SK-N-SH (cell line): ENCODE results near the gene EIF2D. TPM values are rescaled to one million over a fixed set of nuclear protein-coding genes. Genes with fewer than 3 reads are reported as not detected.
A peak's percentile ranks its signal among the peaks of the same experiment; 100 is the strongest.

Experiments
- CTCF ChIA-PET: fragments of 300-600, 350-600 bp; formaldehyde crosslinking; extraction: SDS; loops from one replicate; lab custom pipeline; 2021; lab: Yijun Ruan, JAX
- POLR2A ChIA-PET: fragments of 350-600 bp; sonication (Branson Sonifier 250); formaldehyde crosslinking; extraction: SDS; loops from one replicate; lab custom pipeline; 2020; ENCODE audit warnings: antibody characterized with exemption, inconsistent platforms; lab: Yijun Ruan, JAX
- DNase-seq: peaks from one replicate; pipeline ENCODE4 v3.0.0; 2012
- H2AFZ ChIP-seq: fragments of 200-600 bp; sonication (generic); 2 replicates; pipeline ENCODE4 v1.8.1; 2016; ENCODE audit warnings: antibody characterized with exemption, mild to moderate bottlenecking, low read depth
- H3F3A ChIP-seq: fragments of 200-600 bp; sonication (generic); replicated peaks from 2 replicates; pipeline ENCODE3; 2016; ENCODE audit warnings: antibody characterized with exemption, mild to moderate bottlenecking; ENCODE audit not compliant: insufficient read depth
- H3K27ac ChIP-seq, 2 experiments: fragments of 200-500 bp in 1 of 2; fragments of 200-600 bp in 1 of 2; sonication (Bioruptor generic) in 1 of 2; sonication (generic), shearing (Covaris generic) in 1 of 2; 2 replicates each; pipeline versions ENCODE4 v1.5.1 to v1.6.1; 2014 to 2016; ENCODE audit warnings: low read depth in 2 of 2, inconsistent platforms in 1 of 2, low read length in 1 of 2, mild to moderate bottlenecking in 1 of 2, mixed read lengths in 1 of 2
- H3K27me3 ChIP-seq: fragments of 200-600 bp; sonication (generic), shearing (Covaris generic); 2 replicates; pipeline ENCODE4 v1.6.1; 2016; ENCODE audit warnings: mixed run types; ENCODE audit not compliant: insufficient read depth
- H3K36me3 ChIP-seq, 2 experiments: fragments of 200-500 bp in 1 of 2; fragments of 200-600 bp in 1 of 2; sonication (Bioruptor generic) in 1 of 2; sonication (generic) in 1 of 2; replicated peaks in 1 of 2; 2 replicates each; pipeline versions ENCODE3 to v1.5.1; 2014 to 2016; ENCODE audit warnings: low read length in 1 of 2, mild to moderate bottlenecking in 1 of 2; ENCODE audit not compliant: insufficient read depth in 2 of 2, control insufficient read depth in 1 of 2
- H3K4me1 ChIP-seq, 2 experiments: fragments of 200-500 bp in 1 of 2; fragments of 200-600 bp in 1 of 2; sonication (Bioruptor generic) in 1 of 2; sonication (generic), shearing (Covaris generic) in 1 of 2; 2 replicates each; pipeline versions ENCODE4 v1.5.1 to v1.6.1; 2014 to 2016; ENCODE audit warnings: low read depth in 1 of 2, low read length in 1 of 2, mixed run types in 1 of 2; ENCODE audit not compliant: insufficient read depth in 2 of 2, control insufficient read depth in 1 of 2
- H3K4me2 ChIP-seq: fragments of 200-600 bp; sonication (generic), shearing (Covaris generic); 2 replicates; pipeline ENCODE4 v1.6.1; 2017; ENCODE audit warnings: mixed run types
- H3K4me3 ChIP-seq, 2 experiments: fragments of 200-500 bp in 1 of 2; fragments of 200-600 bp in 1 of 2; sonication (Bioruptor generic) in 1 of 2; sonication (generic), shearing (Covaris generic) in 1 of 2; 2 replicates each; pipeline versions ENCODE4 v1.5.1 to v1.8.1; 2014 to 2016; ENCODE audit warnings: low read depth in 2 of 2, inconsistent platforms in 1 of 2, low read length in 1 of 2, mild to moderate bottlenecking in 1 of 2, mixed read lengths in 1 of 2, moderate library complexity in 1 of 2
- H3K79me2 ChIP-seq: fragments of 200-600 bp; sonication (generic); 2 replicates; pipeline ENCODE4 v1.8.1; 2017; ENCODE audit warnings: mild to moderate bottlenecking; ENCODE audit not compliant: insufficient read depth
- H3K9ac ChIP-seq: fragments of 200-600 bp; sonication (generic); 2 replicates; pipeline ENCODE4 v1.6.1; 2017; ENCODE audit warnings: mixed run types
- H3K9me2 ChIP-seq: fragments of 200-600 bp; sonication (generic); 2 replicates; pipeline ENCODE4 v1.6.1; 2017; ENCODE audit warnings: mixed run types
- H3K9me3 ChIP-seq: fragments of 200-600 bp; sonication (generic); 2 replicates; pipeline ENCODE4 v1.6.1; 2017; ENCODE audit warnings: mixed run types, mild to moderate bottlenecking, moderate library complexity
- H4K20me1 ChIP-seq: fragments of 200-600 bp; sonication (generic); 2 replicates; pipeline ENCODE4 v1.6.1; 2017; ENCODE audit warnings: mild to moderate bottlenecking, mixed run types; ENCODE audit not compliant: insufficient read depth
- MXI1 ChIP-seq: IDR thresholded peaks from 2 replicates; pipeline ENCODE4 v1.6.1; 2012; ENCODE audit warnings: mild to moderate bottlenecking, low read depth, low read length, improper control_type of control experiment
- NRF1 ChIP-seq: IDR thresholded peaks from 2 replicates; pipeline ENCODE4 v1.6.1; 2012; ENCODE audit warnings: low read depth, mild to moderate bottlenecking, low read length
- POLR2AphosphoS5 ChIP-seq: IDR thresholded peaks from 2 replicates; pipeline ENCODE4 v1.6.1; 2012; ENCODE audit warnings: low read depth, low read length
- SIN3A ChIP-seq: IDR thresholded peaks from 2 replicates; pipeline ENCODE4 v1.6.1; 2012; ENCODE audit warnings: low read depth, mild to moderate bottlenecking, low read length, moderate library complexity, borderline replicate concordance
- SMC3 ChIP-seq: IDR thresholded peaks from 2 replicates; pipeline ENCODE4 v1.6.1; 2012; ENCODE audit warnings: low read depth, low read length, improper control_type of control experiment
- TAF1 ChIP-seq: IDR thresholded peaks from 2 replicates; pipeline ENCODE4 v1.6.1; 2012; ENCODE audit warnings: low read depth, mild to moderate bottlenecking, low read length, moderate library complexity, borderline replicate concordance
- TEAD4 ChIP-seq: IDR thresholded peaks from 2 replicates; pipeline ENCODE4 v1.4.0; 2012; ENCODE audit warnings: mild to moderate bottlenecking, borderline replicate concordance; ENCODE audit not compliant: insufficient read depth
- WGBS: methylation state at CpG from one replicate; pipeline ENCODE4 v1.1.6; 2017; ENCODE audit warnings: low lambda C conversion rate; 5-methylcytosine and 5-hydroxymethylcytosine counted together
- polyA plus RNA-seq, 3 experiments: library from polyadenylated mRNA; depleted of rRNA; stranded (reverse); fragments of >200 nt; gene quantifications; 2 replicates each; pipeline ENCODE4 v1.2.3, GENCODE V29; 2012
- TF ChIP-seq, protein P1 (sequence below): fragments of 150-350 bp; IDR thresholded peaks from 2 replicates; pipeline ENCODE4 v1.6.1; 2016; ENCODE audit warnings: mild to moderate bottlenecking, low read depth, low read length
- TF ChIP-seq, protein P2 (sequence below): IDR thresholded peaks from 2 replicates; pipeline ENCODE4; 2012
- TF ChIP-seq, protein P3 (sequence below): fragments of 150-350 bp; IDR thresholded peaks from 2 replicates; pipeline ENCODE4 v1.6.1; 2017; ENCODE audit warnings: antibody characterized with exemption, low read length, low read depth, borderline replicate concordance
- TF ChIP-seq, protein P4 (sequence below): IDR thresholded peaks from 2 replicates; pipeline ENCODE4 v1.6.1; 2012; ENCODE audit warnings: mild to moderate bottlenecking, low read depth, low read length, moderate library complexity
- TF ChIP-seq, protein P5 (sequence below): IDR thresholded peaks from 2 replicates; pipeline ENCODE4 v1.4.0; 2012; ENCODE audit warnings: low read depth

EIF2D gene
- polyA plus RNA-seq, 1 of the 3 experiments (the other 2 are of a cell fraction) = 59.5 TPM

DNA sequence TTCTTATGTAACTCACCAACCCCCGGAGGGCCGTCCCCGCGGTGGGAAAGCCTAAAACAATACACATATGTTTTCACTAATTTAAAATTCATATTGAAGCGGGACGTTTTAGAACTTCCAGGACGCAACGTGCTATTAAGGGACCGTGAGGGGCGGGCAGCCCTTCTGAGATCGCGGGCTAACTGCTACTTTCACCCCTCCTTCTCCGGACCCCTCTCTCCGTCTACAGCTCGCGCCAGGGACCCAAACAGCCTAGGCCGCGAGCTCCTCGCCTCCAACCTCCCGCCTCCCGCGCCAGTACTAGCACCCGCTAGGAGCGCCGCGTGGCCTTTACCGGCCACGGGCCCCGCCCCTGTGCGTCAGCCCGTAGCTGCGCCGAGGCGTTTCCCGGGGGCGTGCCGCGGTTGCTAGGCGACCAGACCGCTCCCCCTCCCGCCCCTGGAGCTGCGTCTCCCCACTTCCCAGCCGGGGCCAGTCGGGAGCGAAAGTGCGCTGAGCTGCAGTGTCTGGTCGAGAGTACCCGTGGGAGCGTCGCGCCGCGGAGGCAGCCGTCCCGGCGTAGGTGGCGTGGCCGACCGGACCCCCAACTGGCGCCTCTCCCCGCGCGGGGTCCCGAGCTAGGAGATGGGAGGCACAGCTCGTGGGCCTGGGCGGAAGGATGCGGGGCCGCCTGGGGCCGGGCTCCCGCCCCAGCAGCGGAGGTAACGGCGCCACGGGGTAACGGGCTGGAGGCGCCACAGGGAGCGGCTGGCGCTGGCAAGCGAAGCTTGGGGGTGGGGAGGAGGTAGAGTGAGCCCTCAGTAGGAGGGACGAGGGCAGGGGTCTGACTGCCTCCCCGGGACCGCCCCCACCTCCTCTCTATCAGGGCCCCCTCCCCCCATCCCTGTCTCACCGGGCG lies 23.1 kb upstream of the EIF2D start, which contains the start of gene DYRK3:
DYRK3 (plus strand) TSS at position 457 of the 898 bp plus-strand sequence; CDS start at position 625, 168 bp downstream.
- H3K9me3 ChIP-seq = no peaks in the 10 kb centered on the region
- peaks cover 0 to 17% of the 10 kb centered on the region in 2 experiments for H3K36me3 ChIP-seq
- H2AFZ ChIP-seq = peak within 1 kb of the TSS; percentile 89
- peak within 1 kb of the TSS; percentile 87 to 92 for H3K4me3 ChIP-seq
- H3K4me2 ChIP-seq = peak within 1 kb of the TSS; percentile 85
- peaks cover 42% of the 10 kb centered on the region for H3K79me2 ChIP-seq
- peak; percentile 88 for TF ChIP-seq MXI1
- TF ChIP-seq, protein P1, sequence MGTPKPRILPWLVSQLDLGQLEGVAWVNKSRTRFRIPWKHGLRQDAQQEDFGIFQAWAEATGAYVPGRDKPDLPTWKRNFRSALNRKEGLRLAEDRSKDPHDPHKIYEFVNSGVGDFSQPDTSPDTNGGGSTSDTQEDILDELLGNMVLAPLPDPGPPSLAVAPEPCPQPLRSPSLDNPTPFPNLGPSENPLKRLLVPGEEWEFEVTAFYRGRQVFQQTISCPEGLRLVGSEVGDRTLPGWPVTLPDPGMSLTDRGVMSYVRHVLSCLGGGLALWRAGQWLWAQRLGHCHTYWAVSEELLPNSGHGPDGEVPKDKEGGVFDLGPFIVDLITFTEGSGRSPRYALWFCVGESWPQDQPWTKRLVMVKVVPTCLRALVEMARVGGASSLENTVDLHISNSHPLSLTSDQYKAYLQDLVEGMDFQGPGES = no peak
- TF ChIP-seq NRF1 = peak; percentile 51; the same call in 1 of the 2 replicates
- TF ChIP-seq TAF1 = peak; percentile 89
- TF ChIP-seq, protein P2, sequence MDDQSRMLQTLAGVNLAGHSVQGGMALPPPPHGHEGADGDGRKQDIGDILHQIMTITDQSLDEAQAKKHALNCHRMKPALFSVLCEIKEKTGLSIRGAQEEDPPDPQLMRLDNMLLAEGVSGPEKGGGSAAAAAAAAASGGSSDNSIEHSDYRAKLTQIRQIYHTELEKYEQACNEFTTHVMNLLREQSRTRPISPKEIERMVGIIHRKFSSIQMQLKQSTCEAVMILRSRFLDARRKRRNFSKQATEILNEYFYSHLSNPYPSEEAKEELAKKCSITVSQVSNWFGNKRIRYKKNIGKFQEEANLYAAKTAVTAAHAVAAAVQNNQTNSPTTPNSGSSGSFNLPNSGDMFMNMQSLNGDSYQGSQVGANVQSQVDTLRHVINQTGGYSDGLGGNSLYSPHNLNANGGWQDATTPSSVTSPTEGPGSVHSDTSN = 0 out of 2 replicates have a peak, but pooled peaks have one; percentile 9
- TF ChIP-seq, protein P3, sequence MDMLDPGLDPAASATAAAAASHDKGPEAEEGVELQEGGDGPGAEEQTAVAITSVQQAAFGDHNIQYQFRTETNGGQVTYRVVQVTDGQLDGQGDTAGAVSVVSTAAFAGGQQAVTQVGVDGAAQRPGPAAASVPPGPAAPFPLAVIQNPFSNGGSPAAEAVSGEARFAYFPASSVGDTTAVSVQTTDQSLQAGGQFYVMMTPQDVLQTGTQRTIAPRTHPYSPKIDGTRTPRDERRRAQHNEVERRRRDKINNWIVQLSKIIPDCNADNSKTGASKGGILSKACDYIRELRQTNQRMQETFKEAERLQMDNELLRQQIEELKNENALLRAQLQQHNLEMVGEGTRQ = no peak
- TF ChIP-seq, protein P4, sequence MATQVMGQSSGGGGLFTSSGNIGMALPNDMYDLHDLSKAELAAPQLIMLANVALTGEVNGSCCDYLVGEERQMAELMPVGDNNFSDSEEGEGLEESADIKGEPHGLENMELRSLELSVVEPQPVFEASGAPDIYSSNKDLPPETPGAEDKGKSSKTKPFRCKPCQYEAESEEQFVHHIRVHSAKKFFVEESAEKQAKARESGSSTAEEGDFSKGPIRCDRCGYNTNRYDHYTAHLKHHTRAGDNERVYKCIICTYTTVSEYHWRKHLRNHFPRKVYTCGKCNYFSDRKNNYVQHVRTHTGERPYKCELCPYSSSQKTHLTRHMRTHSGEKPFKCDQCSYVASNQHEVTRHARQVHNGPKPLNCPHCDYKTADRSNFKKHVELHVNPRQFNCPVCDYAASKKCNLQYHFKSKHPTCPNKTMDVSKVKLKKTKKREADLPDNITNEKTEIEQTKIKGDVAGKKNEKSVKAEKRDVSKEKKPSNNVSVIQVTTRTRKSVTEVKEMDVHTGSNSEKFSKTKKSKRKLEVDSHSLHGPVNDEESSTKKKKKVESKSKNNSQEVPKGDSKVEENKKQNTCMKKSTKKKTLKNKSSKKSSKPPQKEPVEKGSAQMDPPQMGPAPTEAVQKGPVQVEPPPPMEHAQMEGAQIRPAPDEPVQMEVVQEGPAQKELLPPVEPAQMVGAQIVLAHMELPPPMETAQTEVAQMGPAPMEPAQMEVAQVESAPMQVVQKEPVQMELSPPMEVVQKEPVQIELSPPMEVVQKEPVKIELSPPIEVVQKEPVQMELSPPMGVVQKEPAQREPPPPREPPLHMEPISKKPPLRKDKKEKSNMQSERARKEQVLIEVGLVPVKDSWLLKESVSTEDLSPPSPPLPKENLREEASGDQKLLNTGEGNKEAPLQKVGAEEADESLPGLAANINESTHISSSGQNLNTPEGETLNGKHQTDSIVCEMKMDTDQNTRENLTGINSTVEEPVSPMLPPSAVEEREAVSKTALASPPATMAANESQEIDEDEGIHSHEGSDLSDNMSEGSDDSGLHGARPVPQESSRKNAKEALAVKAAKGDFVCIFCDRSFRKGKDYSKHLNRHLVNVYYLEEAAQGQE = peak; percentile 51; the same call in 1 of the 2 replicates
- TF ChIP-seq POLR2AphosphoS5 = peak; percentile 88
- TF ChIP-seq, protein P5, sequence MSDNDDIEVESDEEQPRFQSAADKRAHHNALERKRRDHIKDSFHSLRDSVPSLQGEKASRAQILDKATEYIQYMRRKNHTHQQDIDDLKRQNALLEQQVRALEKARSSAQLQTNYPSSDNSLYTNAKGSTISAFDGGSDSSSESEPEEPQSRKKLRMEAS = peak; percentile 96
- 0 out of 2 replicates have a peak, but pooled peaks have one; percentile 40 for TF ChIP-seq TEAD4
- no peak for TF ChIP-seq SMC3
- peak; percentile 73; the same call in 1 of the 2 replicates for TF ChIP-seq SIN3A
- TF ChIP-seq, all 33 proteins: peak for 9
- Histone ChIP-seq H3K27me3 (no peaks in the 10 kb centered on the region), H4K20me1 (no peaks in the 10 kb centered on the region), H3K9me2 (no peaks in the 10 kb centered on the region), H3F3A (peaks cover 27% of the 10 kb centered on the region), H3K9ac (peak within 1 kb of the TSS; percentile 83), H3K4me1 (peaks cover 18 to 22% of the 10 kb centered on the region in 2 experiments; a peak in 3 of 4 replicates), H3K27ac (peak within 1 kb of the TSS; percentile 79 to 83)
- ChIA-PET CTCF (interaction anchor here (0.9 to 17.3 kb wide), 28 partner anchors 9 to 498 kb away, joined by 3 to 450 read pairs (median 6); partner anchors contain the start of genes EIF2D and MAPKAPK2), POLR2A (interaction anchor here (0.8 to 2.4 kb wide), 10 partner anchors 13 to 347 kb away, joined by 3 to 22 read pairs (median 3); partner anchors contain the start of gene EIF2D)
- 10% methylated on average over 28 of the region's 84 CpGs for WGBS
- peak; percentile 97 for DNase-seq
